ENCODE results near the gene PIK3C3.

Gene PIK3C3

DNA sequence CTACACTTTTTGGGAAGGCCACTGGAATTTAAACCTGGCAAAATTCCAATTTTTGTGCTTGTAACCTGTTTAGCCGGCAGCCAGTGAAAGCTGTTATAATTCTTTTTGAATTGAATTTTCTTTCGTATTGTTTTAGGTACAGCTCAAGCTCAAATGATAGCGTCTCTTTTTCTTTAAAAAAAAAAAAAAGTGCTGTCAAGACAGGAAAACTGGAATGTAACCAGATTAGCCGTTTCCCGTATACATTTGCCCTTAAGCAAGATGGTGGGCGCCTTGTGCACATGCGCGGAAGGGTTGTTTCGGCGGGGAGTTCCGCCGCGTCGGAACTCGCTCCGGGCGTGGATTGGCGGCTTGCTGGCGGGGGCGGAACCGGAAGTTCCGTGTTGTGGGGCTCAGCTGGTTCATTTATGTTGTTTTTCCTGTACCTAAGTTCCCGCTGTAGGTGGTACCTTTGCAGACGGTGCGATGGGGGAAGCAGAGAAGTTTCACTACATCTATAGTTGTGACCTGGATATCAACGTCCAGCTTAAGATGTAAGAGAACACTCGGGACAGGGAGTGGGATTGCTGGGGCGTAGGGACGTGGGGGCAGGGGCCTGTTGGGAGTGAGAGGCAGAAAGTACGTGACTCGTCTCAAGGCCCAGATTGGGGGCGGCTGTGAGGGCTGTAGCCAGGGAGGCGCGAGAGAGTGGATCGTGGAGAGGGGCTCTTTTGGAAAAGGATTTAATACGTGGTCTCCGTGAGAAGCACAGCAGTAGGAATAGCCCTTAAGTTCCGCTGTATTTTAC, at the start of gene PIK3C3:
Gene PIK3C3, plus strand, starts transcription at position 408 of the 787 bp plus-strand sequence. Its CDS starts 58 bp downstream, at position 466.
- peak; percentile 92 to 95 for DNase-seq (ENCODE audit: low read depth in 2 of 2)

DNA sequence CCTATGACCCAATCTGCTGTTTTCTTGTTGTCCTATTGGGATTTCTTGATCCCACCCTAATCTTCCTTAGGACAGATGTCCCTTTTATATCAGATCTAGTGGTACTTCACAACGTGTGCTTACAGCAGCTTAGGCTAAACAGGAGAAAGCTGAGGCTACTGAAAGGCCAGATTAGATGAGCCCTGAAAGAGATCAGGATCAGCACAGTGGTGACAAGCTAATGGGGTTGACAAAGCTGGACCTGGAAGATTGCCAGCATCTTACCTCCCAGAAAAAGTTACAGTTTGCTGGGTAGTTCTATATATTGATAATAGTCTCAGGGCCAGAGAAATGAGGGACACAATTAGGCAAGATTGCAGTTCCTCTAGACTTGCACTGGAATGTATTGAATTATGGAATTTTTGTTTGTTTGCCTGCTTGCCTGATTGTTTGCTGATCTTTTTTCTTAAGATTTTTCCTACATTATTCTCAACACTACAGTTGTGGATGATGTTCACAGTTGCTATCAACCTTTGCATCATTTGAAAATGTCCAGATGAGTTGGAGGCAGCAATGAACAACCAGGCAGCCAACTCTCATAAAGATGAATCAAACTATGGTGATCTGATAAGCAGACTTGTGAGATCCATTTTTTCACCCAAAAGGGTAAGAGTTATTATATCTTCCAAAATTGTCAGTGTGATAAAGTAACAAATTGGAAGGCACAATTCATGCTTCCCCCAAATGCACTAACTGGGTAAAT, 49.1 kb upstream of the PIK3C3 start:
- DNase-seq (ENCODE audit: low read depth in 2 of 2) = no peak

DNA sequence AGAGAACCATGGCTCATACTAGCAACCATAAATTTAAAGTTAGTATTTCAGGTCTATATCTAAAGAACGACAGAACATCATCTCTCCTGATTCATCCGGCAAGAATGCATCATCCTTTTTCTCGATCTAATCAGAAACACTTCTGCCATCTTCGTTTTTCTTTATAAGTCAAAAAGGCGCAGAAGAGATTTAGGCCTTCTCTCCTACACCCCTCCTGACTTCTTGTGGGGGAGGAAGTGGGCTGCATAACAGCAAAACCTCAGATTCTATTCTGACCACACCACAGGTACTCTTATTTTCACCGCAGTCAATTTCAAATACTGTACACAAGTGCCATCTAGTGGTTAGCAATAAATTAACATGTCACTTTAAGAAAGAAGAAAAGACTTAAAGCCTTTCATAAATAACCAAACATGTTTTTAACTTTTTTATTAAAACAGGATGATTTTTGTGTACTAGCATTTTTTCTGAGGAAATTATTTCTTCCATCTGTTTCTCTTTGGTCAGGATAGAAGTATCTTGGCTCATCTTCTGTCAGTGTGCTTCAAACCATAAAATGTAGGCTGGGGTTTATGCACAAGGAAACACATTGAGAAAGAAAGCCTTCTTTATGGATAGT, 48.4 kb upstream of the PIK3C3 start:
- peak; percentile 11 to 13 for DNase-seq (ENCODE audit: low read depth in 2 of 2)

DNA sequence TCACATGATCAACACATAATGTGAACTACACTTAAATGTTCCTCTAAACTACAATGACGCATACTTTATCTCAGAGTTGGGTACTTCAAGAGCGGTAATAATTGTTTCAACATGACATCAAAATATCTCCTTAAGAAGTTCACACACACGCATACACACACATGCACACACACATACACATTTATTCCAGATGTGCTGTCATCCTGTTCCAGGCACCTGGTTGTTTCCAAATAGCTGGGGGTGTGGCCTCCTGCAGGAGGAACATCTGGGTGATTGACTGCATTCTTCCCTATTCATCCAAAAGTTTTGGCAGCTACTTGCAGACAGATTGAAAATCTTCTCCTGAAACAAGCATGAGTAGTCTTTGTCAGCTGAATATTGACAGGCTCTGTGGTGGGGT, 37.9 kb upstream of the PIK3C3 start:
- DNase-seq (ENCODE audit: low read depth in 2 of 2) = no peak

DNA sequence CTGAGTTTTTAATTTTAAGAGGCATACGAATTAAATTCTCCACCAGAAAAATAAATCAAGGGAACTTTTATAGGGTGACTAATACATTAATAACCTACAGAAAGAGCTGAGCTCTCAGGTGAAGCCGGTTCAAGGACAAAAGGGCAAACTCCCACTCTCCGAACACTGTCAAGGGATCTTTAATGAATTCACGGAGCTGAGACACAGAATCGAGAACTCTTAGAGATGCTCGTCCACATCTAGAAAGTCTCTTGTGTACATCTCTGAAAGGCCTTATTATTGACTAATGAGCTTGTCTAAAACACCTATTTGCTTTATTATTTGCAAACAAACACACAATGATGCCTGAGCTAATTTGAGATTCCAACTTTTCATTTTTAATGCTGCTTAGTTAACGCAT, 33.3 kb upstream of the PIK3C3 start:
- no peak for DNase-seq (ENCODE audit: low read depth in 2 of 2)

DNA sequence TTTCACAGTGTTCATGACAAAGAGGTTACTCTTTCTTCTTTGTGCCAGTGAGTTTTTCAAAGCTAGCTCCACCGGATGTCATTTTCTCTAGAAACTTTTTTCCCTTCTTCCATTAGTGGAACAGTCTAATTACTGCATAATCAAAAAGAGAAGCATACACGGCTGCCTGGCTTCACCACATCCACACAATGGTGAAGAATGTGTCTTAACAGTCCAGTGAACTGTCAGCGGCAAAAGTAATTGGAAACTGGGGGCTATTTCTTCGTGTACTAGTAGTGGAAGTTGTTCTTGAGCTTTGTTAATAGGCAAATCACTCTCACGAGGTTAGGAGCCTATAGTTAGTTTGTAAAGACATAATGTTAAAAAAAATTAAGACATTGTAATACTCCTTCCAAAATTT, 32.9 kb upstream of the PIK3C3 start:
- no peak for DNase-seq (ENCODE audit: low read depth in 2 of 2)

DNA sequence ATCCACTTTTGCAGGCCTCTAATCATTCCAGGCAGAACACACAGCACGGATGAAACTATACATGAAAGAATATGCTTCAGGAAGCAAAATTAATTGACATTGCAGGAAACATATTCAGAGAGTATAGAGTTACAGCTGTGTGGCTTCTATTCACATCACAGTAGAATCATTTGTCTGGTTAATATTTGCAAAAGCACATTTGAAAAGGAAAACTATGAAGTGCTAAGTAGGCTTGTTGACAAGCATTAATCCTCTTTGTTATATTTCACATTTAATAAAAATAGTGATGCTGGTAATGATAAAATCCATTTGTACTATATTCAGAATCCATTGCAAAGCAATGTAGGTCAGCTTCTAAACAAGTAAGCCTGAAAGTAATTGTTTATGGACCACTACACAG, 32.2 kb upstream of the PIK3C3 start:
- no peak for DNase-seq (ENCODE audit: low read depth in 2 of 2)

DNA sequence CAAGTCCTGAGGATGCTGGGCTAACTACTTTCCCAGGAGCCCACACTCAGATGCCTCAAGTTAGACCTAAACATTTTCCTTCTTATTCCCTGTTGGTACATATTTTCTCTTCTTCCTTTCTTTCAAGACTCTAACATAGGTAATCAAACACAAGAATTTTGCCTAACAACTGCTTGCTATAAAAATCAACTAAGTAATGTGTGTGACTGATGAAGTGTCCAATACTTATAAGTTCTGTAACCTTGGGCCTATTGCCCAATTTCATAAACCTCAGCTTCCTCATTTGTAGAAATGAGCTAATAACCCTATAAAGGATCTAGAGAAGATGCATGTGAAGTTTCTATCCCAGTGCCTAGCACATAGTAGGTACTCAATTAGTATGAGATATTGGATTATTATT, 31.6 kb upstream of the PIK3C3 start:
- no peak for DNase-seq (ENCODE audit: low read depth in 2 of 2)

DNA sequence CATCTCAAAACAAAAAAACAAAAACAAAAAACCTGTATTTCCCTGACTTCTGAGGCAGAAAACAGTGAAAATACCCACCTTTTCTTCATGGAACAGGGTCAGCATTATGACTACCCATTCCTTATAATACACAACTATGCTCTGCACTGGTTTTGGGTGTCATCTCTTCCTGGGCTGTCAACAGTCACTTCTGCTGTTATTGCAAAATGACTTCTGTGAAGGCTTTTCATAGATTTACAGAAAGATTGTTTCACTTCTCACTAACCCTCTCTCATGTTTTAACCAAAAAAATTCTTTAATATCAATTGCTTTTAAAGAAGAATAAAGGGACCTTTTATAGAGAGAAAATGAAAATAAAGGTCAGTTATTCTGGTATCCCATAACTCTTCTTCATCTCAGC, 26.5 kb upstream of the PIK3C3 start:
- no peak for DNase-seq (ENCODE audit: low read depth in 2 of 2)

DNA sequence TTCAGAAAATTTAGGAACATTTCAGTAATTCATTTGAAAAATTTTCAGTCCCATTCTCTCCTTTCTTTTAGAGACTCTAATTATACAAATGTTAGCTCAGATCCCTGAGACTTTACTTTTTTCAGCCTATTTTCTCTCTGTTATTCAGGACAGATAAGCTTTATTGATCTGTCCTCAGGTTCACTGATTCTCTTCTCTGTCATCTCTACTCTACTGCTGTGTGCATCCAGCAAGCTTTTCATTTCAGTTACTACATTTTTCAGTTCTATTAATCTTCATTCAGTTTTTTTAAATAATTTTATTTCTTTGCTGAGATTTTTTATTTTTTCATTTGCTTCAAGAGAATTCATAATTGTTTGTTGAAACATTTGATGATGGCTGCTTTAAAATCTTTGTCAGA, 22.1 kb upstream of the PIK3C3 start:
- DNase-seq (ENCODE audit: low read depth in 2 of 2) = no peak

DNA sequence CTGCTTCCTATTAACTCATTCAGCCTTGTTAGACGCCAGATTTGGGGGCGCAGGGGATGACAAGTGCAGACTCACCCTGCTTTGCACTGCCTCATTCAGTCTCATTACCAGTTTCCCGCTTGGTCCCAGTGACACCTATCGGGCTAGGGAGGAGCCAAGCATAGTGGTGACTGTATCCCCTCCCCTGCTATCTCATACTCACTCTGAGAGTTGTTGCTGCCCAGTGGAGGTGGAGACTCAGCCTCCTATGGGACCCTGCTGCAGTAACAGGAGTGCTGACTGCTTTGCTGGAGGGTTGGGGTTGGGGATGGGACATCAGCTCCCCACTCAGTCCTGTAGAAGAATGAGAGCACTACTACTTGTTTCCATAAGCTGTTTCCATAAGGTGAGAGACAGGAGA, 21.3 kb upstream of the PIK3C3 start:
- no peak for DNase-seq (ENCODE audit: low read depth in 2 of 2)

DNA sequence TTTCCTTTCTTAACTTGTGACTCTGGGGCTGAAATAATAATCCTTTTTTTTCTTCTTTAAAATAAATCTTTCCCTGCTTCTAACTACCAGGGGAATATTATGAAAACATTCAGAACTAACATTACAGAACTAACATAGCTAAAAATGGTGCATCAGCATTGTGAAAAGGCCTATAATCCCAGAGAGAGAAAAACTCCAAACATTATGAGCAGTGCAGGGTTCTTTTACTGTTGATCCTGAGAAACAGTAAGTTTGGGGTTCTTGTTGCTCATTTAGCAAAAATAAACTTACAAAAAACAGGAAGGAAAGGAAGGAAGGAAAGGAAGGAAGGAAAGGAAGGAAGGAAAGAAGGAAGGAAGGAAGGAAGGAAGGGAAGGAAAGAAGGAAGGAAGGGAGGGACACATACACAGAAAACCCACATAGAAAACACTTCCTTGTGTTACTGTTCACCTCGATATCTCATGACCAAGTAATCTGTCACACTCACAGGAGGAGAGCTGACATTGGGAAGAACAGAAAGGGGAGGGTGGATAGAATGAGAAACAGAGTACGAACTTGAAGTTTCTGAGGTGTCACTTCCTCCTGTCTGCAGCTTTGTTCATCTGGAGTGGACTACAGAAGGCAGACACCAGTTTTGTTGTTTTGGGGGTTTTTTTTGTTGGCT, 18.4 kb upstream of the PIK3C3 start:
- DNase-seq (ENCODE audit: low read depth in 2 of 2) = no peak

DNA sequence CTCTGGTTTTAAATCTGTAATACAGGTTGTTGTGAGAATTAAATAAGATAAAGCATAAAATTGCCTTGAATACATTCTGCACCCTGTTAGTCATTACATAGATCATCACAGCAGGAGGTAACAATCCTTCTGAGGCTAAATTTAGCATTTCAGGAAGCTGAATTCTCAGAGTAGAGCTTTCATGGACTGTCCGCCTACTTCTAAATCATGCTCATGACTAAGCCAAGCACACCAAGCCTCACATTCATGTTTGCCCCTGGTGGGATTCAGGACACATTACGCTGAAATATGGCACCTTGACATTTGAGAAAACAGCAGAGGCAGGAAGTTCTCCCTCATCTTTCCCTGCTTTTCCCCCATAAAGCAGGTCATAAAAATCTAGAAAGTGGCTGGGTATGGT, 16.6 kb upstream of the PIK3C3 start:
- DNase-seq (ENCODE audit: low read depth in 2 of 2) = no peak

DNA sequence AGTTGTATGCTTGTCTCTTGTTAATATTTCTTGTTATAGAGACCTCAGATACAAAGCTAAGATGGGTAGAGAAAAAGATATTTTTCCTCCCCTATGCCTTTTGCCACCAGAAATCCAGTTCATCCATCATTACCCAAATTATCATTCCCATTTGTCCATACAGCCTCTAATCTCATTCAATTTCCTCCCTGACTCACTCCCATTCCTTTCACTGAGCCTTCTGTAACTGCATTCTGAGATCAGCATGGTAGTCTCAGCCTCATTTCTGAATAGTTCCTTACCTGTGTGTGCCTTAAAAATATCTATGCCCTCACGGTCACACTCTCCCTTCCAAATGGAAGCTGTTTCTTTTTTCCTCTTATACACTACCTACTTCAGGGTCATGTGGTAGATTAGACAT, 15.7 kb upstream of the PIK3C3 start:
- DNase-seq (ENCODE audit: low read depth in 2 of 2) = no peak

DNA sequence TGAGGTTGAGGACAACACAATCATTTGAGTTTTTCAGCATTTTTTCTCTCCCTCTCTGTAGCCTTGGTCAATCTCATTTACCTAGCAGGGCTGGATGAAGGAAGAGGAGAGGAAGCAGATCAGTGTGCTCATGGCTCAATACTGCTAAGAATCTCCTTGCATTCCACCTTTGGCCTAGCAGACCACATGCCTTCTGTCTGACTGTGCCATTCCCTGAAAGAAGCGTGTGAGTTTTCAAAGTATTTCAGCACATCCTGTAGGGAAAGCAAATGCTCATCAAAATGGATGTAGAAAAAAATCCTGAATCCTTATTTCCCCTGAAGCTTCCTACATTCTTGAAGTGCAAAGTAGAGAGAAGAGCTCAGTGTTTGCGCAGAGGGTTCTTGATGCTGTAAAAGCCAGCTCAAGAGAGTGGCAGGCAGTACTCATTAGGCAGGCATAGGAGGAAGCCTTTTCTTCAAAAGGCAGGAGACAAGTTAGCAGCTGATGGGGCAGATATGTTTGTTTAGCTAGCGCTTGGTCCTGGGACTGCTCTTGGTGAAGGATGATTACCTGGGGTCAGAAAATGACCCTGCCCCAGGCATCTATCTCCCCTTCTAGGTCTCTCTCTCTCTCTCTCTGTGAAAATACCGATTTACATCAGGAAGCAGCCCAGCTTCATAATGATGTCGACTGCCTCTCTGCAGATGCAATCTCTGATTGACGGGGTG, 14.4 kb upstream of the PIK3C3 start:
- no peak for DNase-seq (ENCODE audit: low read depth in 2 of 2)

DNA sequence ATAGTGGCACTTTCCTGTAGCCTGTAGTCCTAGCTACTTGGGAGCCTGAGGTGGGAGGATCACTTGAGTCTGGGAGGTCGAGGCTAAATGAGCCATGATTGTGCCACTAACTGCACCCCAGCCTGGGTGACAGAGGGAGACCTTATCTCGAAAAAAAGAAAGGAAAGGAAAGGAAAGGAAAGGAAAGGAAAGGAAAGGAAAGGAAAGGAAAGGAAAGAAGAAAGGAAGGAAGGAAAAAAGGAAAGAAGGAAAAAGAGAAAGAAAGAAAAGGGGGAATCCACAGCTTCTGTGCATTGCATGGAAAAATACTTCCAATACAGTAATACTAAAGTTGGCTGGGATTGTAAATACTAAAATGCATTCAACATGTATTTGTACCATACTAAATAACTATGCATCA, 12.8 kb upstream of the PIK3C3 start:
- DNase-seq (ENCODE audit: low read depth in 2 of 2) = no peak

DNA sequence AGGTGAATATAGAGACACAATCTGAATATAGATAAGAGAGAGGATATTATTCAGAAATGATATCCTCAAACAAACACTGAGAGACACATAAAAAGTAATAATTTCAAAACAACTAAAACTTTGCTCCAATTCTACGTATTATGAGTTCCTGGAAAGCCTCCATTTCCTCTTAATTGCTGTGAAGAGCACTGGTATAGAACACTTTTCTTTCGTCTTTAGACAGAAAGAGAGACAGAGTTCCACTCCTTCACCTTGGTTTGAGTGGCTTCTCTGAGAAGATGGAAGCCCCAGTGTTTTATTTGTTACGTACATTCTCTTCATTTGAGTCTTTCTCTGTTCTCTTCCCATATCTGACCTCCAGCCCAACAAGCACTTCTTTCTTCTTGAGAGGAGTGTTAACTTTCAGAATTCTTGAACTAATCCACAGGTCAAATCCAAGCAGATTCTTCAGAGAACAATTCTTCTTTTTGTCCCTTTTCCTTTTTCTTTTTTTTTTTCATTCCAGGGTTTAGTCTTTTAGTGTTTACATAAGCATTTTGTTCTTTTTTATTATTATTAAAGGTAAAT, 6.4 kb upstream of the PIK3C3 start:
- no peak for DNase-seq (ENCODE audit: low read depth in 2 of 2)

DNA sequence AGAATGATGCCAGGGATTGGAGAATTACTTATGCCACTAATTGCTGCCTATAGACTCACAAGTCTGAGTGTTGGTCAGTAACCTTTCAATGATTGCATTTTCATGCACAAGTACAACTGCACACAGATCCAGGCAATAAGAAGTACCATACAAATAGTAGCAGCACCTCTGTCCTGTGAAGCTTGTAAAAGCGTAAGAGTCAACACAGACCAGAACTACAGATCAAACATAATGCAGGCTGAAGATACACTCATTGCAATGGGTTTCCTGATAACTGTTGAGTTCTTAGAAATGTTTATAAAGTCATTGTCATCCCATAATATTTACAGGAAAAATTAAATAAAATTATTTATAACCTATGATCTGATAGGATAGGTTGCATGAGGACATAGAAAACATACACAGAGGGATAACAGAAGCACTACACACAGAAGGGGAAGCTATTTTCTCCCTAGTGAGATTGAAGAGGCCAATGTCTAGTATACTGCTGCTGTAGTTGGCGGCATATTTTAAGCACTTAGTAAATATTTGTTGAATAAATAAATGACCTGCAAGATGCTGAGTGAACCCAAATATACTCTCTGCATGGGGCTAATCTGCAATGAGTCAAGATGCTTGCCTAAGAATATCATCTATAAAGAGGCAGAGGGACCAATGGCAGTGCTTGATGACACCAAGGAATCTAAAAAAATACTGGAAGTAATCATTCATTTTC, 5.7 kb upstream of the PIK3C3 start:
- no peak for DNase-seq (ENCODE audit: low read depth in 2 of 2)

DNA sequence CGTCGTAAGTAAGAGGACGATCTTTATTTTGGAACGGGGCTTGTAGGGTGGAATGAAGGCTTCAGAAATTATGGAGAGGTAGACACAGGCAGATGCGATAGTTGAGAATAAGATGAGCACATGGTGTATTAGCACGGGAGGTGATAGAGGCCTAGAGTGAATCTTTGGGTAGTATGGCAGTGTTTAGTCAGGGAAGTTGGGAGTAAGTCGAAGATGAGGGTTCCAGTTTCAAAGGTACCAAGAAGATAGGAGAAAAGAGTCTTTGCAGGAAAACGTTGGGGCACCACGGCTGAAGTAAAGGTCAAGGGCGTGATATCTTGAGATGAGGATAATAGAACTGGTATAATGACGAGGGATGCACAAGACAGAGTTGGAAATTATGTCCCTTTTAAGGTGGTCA, 654 bp downstream of the PIK3C3 start:
- no peak for DNase-seq (ENCODE audit: low read depth in 2 of 2)

DNA sequence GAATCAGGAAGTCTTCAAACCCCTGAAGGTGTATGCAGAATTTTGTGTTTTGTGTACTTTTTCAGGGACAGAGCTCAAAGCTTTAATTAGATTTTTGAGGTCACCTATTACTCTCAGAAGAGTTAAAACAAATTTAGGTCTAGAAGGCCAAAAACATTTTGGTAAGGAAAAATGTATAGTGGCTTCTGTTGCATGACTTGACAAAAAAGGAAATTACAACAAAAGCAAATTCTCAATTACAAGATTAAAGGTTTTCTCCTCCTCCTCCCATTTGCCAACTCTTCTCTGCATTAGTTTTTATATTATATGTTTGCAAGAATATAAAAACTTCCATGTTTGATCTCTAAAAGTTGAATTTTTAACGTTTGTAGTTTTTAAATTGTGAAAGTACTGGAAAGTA, 4.0 kb downstream of the PIK3C3 start:
- no peak for DNase-seq (ENCODE audit: low read depth in 2 of 2)

Measured in stimulated activated CD8-positive, alpha-beta memory T cell treated with anti-CD3 and anti-CD28 coated beads, Interleukin-15, amount 100 ng/mL, for 48 hours (primary cell).